ENCODE results near the gene MTMR3. TPM values are rescaled to one million over a fixed set of nuclear protein-coding genes. Genes with fewer than 3 reads are reported as not detected.
"Not testable (repeated sequence)": the region's sequence is repeated elsewhere in the genome, so short reads cannot be mapped to it uniquely, and the experiment has no call there.

The MTMR3 gene
- total RNA-seq, 4 donors from 2014 or later: 36.6 to 42.1 (median 37.1) TPM

DNA sequence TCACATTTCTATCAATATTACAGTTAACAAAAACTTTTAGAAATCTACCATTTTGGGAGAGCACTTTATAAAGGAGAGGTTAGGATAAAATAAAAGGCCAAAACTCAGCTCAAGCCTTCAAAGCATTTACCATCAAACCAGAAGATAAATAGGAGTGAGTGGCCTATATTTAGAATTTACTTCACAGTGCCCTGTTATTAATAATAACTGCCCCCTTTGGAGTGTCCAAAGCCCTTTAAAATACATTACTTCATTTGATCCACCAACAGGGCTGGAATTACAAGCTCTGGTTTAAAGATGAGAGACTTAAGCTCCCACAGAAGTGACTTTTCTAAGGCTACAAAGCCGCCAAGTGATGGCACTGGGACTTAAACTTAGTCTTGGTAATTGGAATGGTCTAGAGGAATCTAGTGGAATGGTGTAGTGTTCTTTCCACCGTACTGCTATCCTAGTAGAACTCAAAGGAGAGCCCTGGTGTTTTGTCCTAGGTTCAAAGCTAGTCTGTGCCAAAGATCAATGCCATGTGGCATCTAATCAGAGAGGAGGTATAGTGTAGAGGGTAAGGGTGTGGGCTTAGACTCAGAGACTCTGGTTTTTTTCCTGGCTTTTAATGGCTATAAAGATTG lies 21.2 kb upstream of the MTMR3 start:
- no peaks in the 10 kb centered on the region for H3K27me3 ChIP-seq
- no peaks in the 10 kb centered on the region for H3K36me3 ChIP-seq
- H3K9me3 ChIP-seq: no peaks in the 10 kb centered on the region
- peak overlapping the region; percentile 46 to 72 (median 57) for H3K27ac ChIP-seq
- intact Hi-C loops (cut with DNase I; ENCODE audit: low total_unique reads) (no loop called here), in situ Hi-C loops (cut with MboI; ENCODE audit: low sequenced_read_pairs in 4 of 4) (loop anchor here in 1 of 4 donors (10.0 kb wide), 1 partner anchor 143 kb away; no protein-coding TSS in a partner anchor)
- ATAC-seq (no peak), DNase-seq (no peak)
- H3K4me3 ChIP-seq: no peak overlapping the region
- peaks cover 14 to 18% of the 10 kb centered on the region in 2 donors for H3K4me1 ChIP-seq
- TF ChIP-seq, protein P1, sequence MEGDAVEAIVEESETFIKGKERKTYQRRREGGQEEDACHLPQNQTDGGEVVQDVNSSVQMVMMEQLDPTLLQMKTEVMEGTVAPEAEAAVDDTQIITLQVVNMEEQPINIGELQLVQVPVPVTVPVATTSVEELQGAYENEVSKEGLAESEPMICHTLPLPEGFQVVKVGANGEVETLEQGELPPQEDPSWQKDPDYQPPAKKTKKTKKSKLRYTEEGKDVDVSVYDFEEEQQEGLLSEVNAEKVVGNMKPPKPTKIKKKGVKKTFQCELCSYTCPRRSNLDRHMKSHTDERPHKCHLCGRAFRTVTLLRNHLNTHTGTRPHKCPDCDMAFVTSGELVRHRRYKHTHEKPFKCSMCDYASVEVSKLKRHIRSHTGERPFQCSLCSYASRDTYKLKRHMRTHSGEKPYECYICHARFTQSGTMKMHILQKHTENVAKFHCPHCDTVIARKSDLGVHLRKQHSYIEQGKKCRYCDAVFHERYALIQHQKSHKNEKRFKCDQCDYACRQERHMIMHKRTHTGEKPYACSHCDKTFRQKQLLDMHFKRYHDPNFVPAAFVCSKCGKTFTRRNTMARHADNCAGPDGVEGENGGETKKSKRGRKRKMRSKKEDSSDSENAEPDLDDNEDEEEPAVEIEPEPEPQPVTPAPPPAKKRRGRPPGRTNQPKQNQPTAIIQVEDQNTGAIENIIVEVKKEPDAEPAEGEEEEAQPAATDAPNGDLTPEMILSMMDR (IDR thresholded peaks at IDR 0.05 in 4 of 5, conservative IDR thresholded peaks at IDR 0.05 in 1 of 5): no peak
- TF ChIP-seq POLR2A (IDR thresholded peaks at IDR 0.05): no peak

GRCh38 chr22:29865572-29865971 lies 17.4 kb upstream of the MTMR3 start:
- intact Hi-C loops (cut with DNase I; ENCODE audit: low total_unique reads); H3K9me3 ChIP-seq; ATAC-seq; DNase-seq; H3K27ac ChIP-seq; H3K4me3 ChIP-seq; H3K27me3 ChIP-seq; H3K36me3 ChIP-seq: not testable (repeated sequence)
- H3K4me1 ChIP-seq: peaks cover 20 to 23% of the 10 kb centered on the region in 2 donors
- in situ Hi-C loops (cut with MboI; ENCODE audit: low sequenced_read_pairs in 4 of 4): loop anchor here in 1 of 4 donors (10.0 kb wide), 1 partner anchor 139 kb away; no protein-coding TSS in a partner anchor

DNA sequence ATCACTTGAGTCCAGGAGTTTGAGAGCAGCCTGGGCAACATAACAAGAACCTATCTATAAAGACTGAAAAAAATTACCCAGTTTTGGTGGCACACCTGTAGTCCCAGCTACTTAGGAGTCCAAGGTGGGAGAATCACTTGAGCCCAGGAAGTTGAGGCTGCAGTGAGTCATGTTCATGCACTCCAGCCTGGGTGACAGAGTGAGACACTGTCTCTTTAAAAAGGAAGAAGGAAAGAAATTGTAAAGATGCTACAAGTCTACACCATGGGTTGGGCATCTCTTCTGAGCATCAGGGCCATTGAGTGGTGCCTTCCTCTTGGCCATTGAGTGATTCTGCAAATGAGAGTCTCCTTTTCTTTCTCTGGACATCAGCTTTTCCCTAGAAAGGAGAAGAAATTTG lies 15.7 kb upstream of the MTMR3 start:
- intact Hi-C loops (cut with DNase I; ENCODE audit: low total_unique reads) (no loop called here), in situ Hi-C loops (cut with MboI; ENCODE audit: low sequenced_read_pairs in 4 of 4) (loop anchor here in 1 of 4 donors (10.0 kb wide), 1 partner anchor 138 kb away; no protein-coding TSS in a partner anchor)
- Histone ChIP-seq H3K4me3 (no peak overlapping the region), H3K36me3 (no peaks in the 10 kb centered on the region), H3K4me1 (peaks cover 20 to 25% of the 10 kb centered on the region in 2 donors), H3K27ac (peak overlapping the region; percentile 15 to 56 (median 47)), H3K27me3 (no peaks in the 10 kb centered on the region), H3K9me3 (no peaks in the 10 kb centered on the region)
- no peak for ATAC-seq
- TF ChIP-seq, protein P1 (IDR thresholded peaks at IDR 0.05 in 4 of 5, conservative IDR thresholded peaks at IDR 0.05 in 1 of 5): no peak
- TF ChIP-seq POLR2A (IDR thresholded peaks at IDR 0.05): no peak
- no peak for DNase-seq

GRCh38 chr22:29867851-29868250 lies 15.1 kb upstream of the MTMR3 start:
- H3K27ac ChIP-seq: peak overlapping the region; percentile 15 to 56 (median 47)
- DNase-seq (no peak), ATAC-seq (no peak)
- no peaks in the 10 kb centered on the region for H3K36me3 ChIP-seq
- H3K27me3 ChIP-seq: no peaks in the 10 kb centered on the region
- intact Hi-C loops (cut with DNase I; ENCODE audit: low total_unique reads) (no loop called here), in situ Hi-C loops (cut with MboI; ENCODE audit: low sequenced_read_pairs in 4 of 4) (loop anchor here in 1 of 4 donors (10.0 kb wide), 1 partner anchor 137 kb away; no protein-coding TSS in a partner anchor)
- H3K9me3 ChIP-seq: no peaks in the 10 kb centered on the region
- peaks cover 24 to 29% of the 10 kb centered on the region in 2 donors for H3K4me1 ChIP-seq
- no peak overlapping the region for H3K4me3 ChIP-seq
- no peak for TF ChIP-seq POLR2A (IDR thresholded peaks at IDR 0.05)
- TF ChIP-seq, protein P1 (IDR thresholded peaks at IDR 0.05 in 4 of 5, conservative IDR thresholded peaks at IDR 0.05 in 1 of 5): no peak

- DNase-seq (no peak), ATAC-seq (no peak)
- no peak overlapping the region for H3K4me3 ChIP-seq
- peaks cover 27 to 33% of the 10 kb centered on the region in 2 donors for H3K4me1 ChIP-seq
- TF ChIP-seq, protein P1 (IDR thresholded peaks at IDR 0.05 in 4 of 5, conservative IDR thresholded peaks at IDR 0.05 in 1 of 5): no peak
- no peak for TF ChIP-seq POLR2A (IDR thresholded peaks at IDR 0.05)
- H3K27ac ChIP-seq: peak overlapping the region in 2 of 4 donors; percentile 89 to 95
- intact Hi-C loops (cut with DNase I; ENCODE audit: low total_unique reads) (loop anchor here (5.0 kb wide), 1 partner anchor 132 kb away; no protein-coding TSS in a partner anchor), in situ Hi-C loops (cut with MboI; ENCODE audit: low sequenced_read_pairs in 4 of 4) (no loop called here)
- no peaks in the 10 kb centered on the region for H3K36me3 ChIP-seq
- no peaks in the 10 kb centered on the region for H3K9me3 ChIP-seq
- H3K27me3 ChIP-seq: no peaks in the 10 kb centered on the region
Observed at GRCh38 chr22:29870574-29870973, 12.4 kb upstream of the MTMR3 start.

Data from gastrocnemius medialis (tissue), 4 donors.